GM23248 (cell line): Measurements from ENCODE around the gene PRR5. TPM values are rescaled to one million over a fixed set of nuclear protein-coding genes. Genes with fewer than 3 reads are reported as not detected.

Experiments
- DNase-seq: peaks from one replicate; pipeline ENCODE4 v3.0.0-alpha.2; 2015
- H2AFZ ChIP-seq: fragments of 200-600 bp; sonication (generic); 2 replicates; pipeline ENCODE4 v1.6.1; 2016; ENCODE audit warnings: antibody characterized with exemption
- H3F3A ChIP-seq: fragments of 200-600 bp; sonication (generic); 2 replicates; pipeline ENCODE4 v1.6.1; 2016; ENCODE audit warnings: mild to moderate bottlenecking, antibody characterized with exemption, mixed run types; ENCODE audit not compliant: insufficient read depth
- H3K27ac ChIP-seq: fragments of 200-600 bp; sonication (generic); 2 replicates; pipeline ENCODE4 v1.5.1; 2016; ENCODE audit warnings: mild to moderate bottlenecking
- H3K27me3 ChIP-seq: fragments of 200-600 bp; sonication (generic); replicated peaks from 2 replicates; pipeline ENCODE4 v1.6.1; 2016; ENCODE audit warnings: mild to moderate bottlenecking; ENCODE audit not compliant: insufficient read depth
- H3K36me3 ChIP-seq: fragments of 200-600 bp; sonication (generic); 2 replicates; pipeline ENCODE4 v1.6.1; 2016; ENCODE audit warnings: low read depth, mild to moderate bottlenecking
- H3K4me1 ChIP-seq: fragments of 200-600 bp; sonication (generic); 2 replicates; pipeline ENCODE4 v1.6.1; 2016; ENCODE audit warnings: mild to moderate bottlenecking; ENCODE audit not compliant: insufficient read depth
- H3K4me2 ChIP-seq: fragments of 200-600 bp; sonication (generic); one replicate; pipeline ENCODE4 v1.6.1; 2016; ENCODE audit warnings: mild to moderate bottlenecking; ENCODE audit not compliant: unreplicated experiment
- H3K4me3 ChIP-seq: fragments of 200-600 bp; sonication (generic); 2 replicates; pipeline ENCODE4 v1.5.1; 2016; ENCODE audit warnings: mild to moderate bottlenecking
- H3K79me2 ChIP-seq: fragments of 200-600 bp; sonication (generic); 2 replicates; pipeline ENCODE4 v1.6.1; 2016; ENCODE audit warnings: mild to moderate bottlenecking; ENCODE audit not compliant: insufficient read depth
- H3K9ac ChIP-seq: fragments of 200-600 bp; sonication (generic); 2 replicates; pipeline ENCODE4 v1.6.1; 2016; ENCODE audit warnings: mild to moderate bottlenecking
- H3K9me2 ChIP-seq: fragments of 200-600 bp; sonication (generic); 2 replicates; pipeline ENCODE4 v1.6.1; 2016; ENCODE audit warnings: mixed run types, mild to moderate bottlenecking, moderate library complexity; ENCODE audit not compliant: insufficient read depth
- H3K9me3 ChIP-seq: fragments of 200-600 bp; sonication (generic); one replicate; pipeline ENCODE4 v1.6.1; 2017; ENCODE audit warnings: low read depth
- H4K20me1 ChIP-seq: fragments of 200-600 bp; sonication (generic); 2 replicates; pipeline ENCODE4 v1.6.0; 2016; ENCODE audit not compliant: insufficient read depth
- EZH2 ChIP-seq: fragments of 200-600 bp; sonication (generic); IDR thresholded peaks from 2 replicates; pipeline ENCODE4 v1.6.1; 2018; ENCODE audit warnings: antibody characterized with exemption, mild to moderate bottlenecking; ENCODE audit not compliant: insufficient read depth, poor library complexity, severe bottlenecking
- EZH2phosphoT487 ChIP-seq: fragments of 200-600 bp; sonication (generic); IDR thresholded peaks from 2 replicates; pipeline ENCODE4 v1.6.1; 2018; ENCODE audit warnings: antibody characterized with exemption, moderate library complexity, mild to moderate bottlenecking, low read depth; ENCODE audit not compliant: insufficient read depth
- WGBS, 2 experiments: methylation state at CpG; one replicate each; pipeline ENCODE4 v1.1.6; 2015 to 2017; ENCODE audit warnings: low lambda C conversion rate in 2 of 2, low coverage in 1 of 2; ENCODE audit errors: missing lambda C conversion rate in 2 of 2; 5-methylcytosine and 5-hydroxymethylcytosine counted together
- in situ Hi-C: fragments of 300-500 bp; cut with MboI; formaldehyde crosslinking; loops from 2 replicates; pipeline ENCODE4 v1.15.0; 2020
- polyA plus RNA-seq: library from polyadenylated mRNA; unstranded; fragments of >200 nt; fragmentation: Nextera tagmentation; extraction: Ambion mirVana; gene quantifications from 2 replicates; pipeline ENCODE4 v1.2.1, GENCODE V29; 2016
- total RNA-seq: library from RNA; depleted of rRNA; stranded (reverse); fragments of >200 nt; shearing (Covaris generic); gene quantifications from 2 replicates; pipeline ENCODE4 v1.2.3, GENCODE V29; 2014

The PRR5 gene
- total and polyA plus RNA-seq, 2 experiments from 2014 or later, result 18.9 to 20.0 TPM

DNA sequence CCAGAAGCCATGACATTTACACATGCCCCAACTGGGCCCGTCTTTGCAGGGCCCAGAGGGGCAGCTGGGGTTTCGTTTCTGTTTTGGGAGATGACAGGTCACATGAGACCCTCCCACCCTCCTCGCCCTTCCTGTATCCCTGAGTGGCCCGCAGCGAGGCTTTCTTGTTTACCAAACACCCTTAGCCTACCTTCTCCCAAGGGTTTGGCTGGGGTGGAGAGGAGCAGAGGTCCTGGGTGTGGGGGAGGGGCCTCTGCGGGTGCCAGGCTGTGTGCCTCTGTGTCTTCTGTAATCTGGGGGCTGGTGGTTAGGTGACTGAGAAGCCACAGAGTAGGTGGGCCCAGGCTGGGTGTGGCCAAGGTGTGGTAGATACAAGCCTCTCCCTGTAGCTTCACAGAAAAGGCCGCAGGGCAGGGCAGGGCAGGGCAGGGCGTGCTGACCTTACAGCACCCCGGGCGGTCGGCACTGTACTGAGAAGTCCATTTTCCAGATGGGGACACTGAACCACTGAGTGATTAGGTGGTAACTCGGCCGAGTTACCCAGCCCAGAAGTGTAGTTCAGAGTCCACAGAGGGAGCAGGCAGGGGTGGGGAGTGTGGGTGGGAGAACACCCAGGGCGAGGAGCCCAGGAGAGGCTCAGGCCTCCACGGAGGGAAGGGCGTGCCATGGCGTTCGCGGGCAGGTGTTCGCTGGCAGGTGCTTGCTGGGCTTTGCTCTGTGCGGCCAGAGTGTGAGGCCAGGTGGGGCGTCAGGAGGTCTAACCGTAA, 8.7 kb downstream of the PRR5 start:
- Histone ChIP-seq H3K27ac (no peak overlapping the region), H3K4me1 (peaks cover 10% of the 10 kb centered on the region), H3K9me2 (no peaks in the 10 kb centered on the region), H3K79me2 (peaks cover 8% of the 10 kb centered on the region; the same call in 1 of the 2 replicates), H3K36me3 (no peaks in the 10 kb centered on the region), H3K4me3 (no peak overlapping the region), H3K4me2 (no peak overlapping the region), H4K20me1 (no peaks in the 10 kb centered on the region), H3K9ac (no peak overlapping the region), H2AFZ (no peak overlapping the region), H3F3A (no peaks in the 10 kb centered on the region), H3K9me3 (no peaks in the 10 kb centered on the region), H3K27me3 (no peaks in the 10 kb centered on the region)
- DNase-seq, result no peak
- in situ Hi-C loops, result no loop called here
- WGBS, 2 experiments, result 88 to 94% methylated on average over 22 to 23 of the region's 23 CpGs
- no peak for TF ChIP-seq EZH2phosphoT487
- TF ChIP-seq EZH2, result no peak

DNA sequence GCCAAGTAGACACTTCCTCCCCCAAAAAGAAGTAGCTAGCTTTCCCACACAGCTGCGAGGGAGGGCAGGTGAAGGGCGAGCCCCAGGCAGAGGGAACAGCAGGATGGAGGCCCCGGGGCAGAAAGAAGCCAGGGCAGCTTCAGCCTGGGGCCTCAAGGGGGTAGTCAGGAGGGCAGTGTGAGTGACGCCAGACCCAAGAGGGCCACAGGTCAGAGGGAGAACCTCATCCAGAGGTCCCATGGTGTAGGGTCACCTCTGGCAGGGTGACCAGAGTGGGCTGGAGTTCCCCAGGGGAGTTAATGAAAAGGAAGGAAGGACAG, 9.2 kb downstream of the PRR5 start:
- WGBS, 2 experiments, result 63 to 76% methylated on average over 4 of the region's 4 CpGs
- TF ChIP-seq EZH2 (no peak), EZH2phosphoT487 (no peak)
- Histone ChIP-seq H3K4me3 (no peak overlapping the region), H3K27me3 (no peaks in the 10 kb centered on the region), H3K9me3 (no peaks in the 10 kb centered on the region), H3K9ac (no peak overlapping the region), H2AFZ (no peak overlapping the region), H3K27ac (no peak overlapping the region), H3K4me1 (peaks cover 10% of the 10 kb centered on the region), H4K20me1 (no peaks in the 10 kb centered on the region), H3F3A (no peaks in the 10 kb centered on the region), H3K4me2 (no peak overlapping the region), H3K79me2 (peaks cover 5% of the 10 kb centered on the region; the same call in 1 of the 2 replicates), H3K36me3 (no peaks in the 10 kb centered on the region), H3K9me2 (no peaks in the 10 kb centered on the region)
- DNase-seq, result no peak
- in situ Hi-C loops, result no loop called here

DNA sequence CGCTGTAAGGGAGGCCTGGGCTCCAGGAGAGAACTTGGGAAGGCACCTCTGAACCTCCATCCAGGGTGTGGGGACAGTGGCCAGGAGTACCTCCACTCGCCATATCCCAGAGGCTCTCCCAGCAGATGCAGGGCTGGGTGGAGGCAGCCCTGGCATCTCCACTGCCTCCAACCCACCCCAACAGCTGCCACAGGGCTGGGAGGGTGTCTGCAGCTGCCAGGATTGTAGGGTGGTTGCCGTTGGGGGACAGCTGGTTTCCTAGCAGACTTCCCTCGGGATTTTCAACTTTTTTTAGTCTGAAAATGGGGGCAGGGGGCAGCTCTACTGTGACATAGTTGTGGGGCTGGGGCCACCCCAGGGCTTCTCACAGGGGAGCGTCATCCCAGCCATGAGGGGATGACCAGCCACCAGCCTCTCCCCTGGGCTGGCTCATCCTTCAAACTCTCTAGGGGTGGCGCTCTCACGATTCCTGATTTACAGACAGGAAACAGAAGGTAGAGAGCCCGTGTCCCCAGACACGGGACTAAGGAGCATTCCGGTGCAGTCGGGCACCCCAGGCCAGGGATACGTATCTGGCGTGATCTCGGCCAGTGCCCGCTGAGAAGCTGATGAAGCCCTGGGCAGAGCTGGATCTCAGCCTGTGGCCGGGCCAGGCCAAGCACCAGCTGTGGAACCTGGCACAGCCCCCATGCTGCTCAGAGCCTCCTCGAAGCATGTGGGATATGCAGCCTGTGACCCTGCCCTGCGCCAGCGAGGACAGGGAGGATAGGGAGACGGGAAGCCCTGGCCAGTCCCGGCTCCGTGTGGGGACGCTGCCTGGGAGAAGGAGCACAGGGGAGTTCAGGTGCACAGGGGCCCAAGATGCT, 9.9 kb downstream of the PRR5 start:
- no peaks in the 10 kb centered on the region for H3K9me3 ChIP-seq
- no peak overlapping the region for H2AFZ ChIP-seq
- H3K4me1 ChIP-seq, result peaks cover 10% of the 10 kb centered on the region
- H3K79me2 ChIP-seq, result peaks cover 5% of the 10 kb centered on the region; the same call in 1 of the 2 replicates
- no peaks in the 10 kb centered on the region for H3F3A ChIP-seq
- H3K27me3 ChIP-seq, result no peaks in the 10 kb centered on the region
- no peaks in the 10 kb centered on the region for H4K20me1 ChIP-seq
- no peak overlapping the region for H3K4me3 ChIP-seq
- H3K4me2 ChIP-seq, result no peak overlapping the region
- DNase-seq, result peak; percentile 43
- 50 to 53% methylated on average over 22 to 23 of the region's 23 CpGs for WGBS, 2 experiments
- no peak overlapping the region for H3K27ac ChIP-seq
- H3K9me2 ChIP-seq, result no peaks in the 10 kb centered on the region
- in situ Hi-C loops, result no loop called here
- TF ChIP-seq EZH2 (no peak), EZH2phosphoT487 (no peak)
- no peaks in the 10 kb centered on the region for H3K36me3 ChIP-seq
- H3K9ac ChIP-seq, result no peak overlapping the region

DNA sequence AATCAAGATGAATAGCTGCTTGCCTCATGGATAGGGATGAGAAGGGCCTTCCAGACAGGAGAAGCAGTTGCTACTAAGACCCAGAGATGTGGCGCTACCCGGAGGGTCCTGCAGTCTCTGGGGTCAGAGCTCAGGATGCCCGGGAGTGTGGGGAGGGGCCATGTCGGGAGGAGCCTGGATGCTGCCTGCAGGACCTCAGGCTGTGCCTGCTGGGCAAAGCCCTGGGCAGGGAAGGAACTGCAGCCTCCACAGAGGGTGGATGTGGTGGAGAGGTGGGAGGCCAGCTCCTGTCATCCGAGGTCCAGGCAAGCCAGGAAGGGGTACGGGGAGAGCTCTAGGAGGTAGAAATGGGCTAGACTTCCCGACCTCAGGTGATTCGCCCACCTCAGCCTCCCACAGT, 11.0 kb downstream of the PRR5 start:
- peaks cover 5% of the 10 kb centered on the region; the same call in 1 of the 2 replicates for H3K79me2 ChIP-seq
- 79 to 80% methylated on average over 8 of the region's 8 CpGs for WGBS, 2 experiments
- H2AFZ ChIP-seq, result no peak overlapping the region
- no peak overlapping the region for H3K4me2 ChIP-seq
- TF ChIP-seq EZH2phosphoT487, result no peak
- TF ChIP-seq EZH2, result no peak
- H3K4me1 ChIP-seq, result peaks cover 5% of the 10 kb centered on the region
- H3K27ac ChIP-seq, result no peak overlapping the region
- H3K27me3 ChIP-seq, result no peaks in the 10 kb centered on the region
- no peaks in the 10 kb centered on the region for H3K9me2 ChIP-seq
- in situ Hi-C loops, result no loop called here
- no peak for DNase-seq
- no peaks in the 10 kb centered on the region for H3K9me3 ChIP-seq
- H3K4me3 ChIP-seq, result no peak overlapping the region
- no peaks in the 10 kb centered on the region for H3K36me3 ChIP-seq
- no peak overlapping the region for H3K9ac ChIP-seq
- no peaks in the 10 kb centered on the region for H3F3A ChIP-seq
- no peaks in the 10 kb centered on the region for H4K20me1 ChIP-seq
